ENCODE data around the gene LDB2. TPM values are rescaled to one million over a fixed set of nuclear protein-coding genes. Genes with fewer than 3 reads are reported as not detected.

LDB2 gene
- total and polyA plus RNA-seq, 2 of the 8 experiments (the other 6 are each of a cell fraction or from before 2014, with no cell fraction given): 57.0 to 140 TPM

GRCh38 chr4:16596267-16596666 lies 302.2 kb downstream of the LDB2 start:
- Histone ChIP-seq H2BK120ac (replicated peaks; ENCODE audit: low read depth, low read length) (no peak overlapping the region), H3K9ac (replicated peaks in 1 of 4; ENCODE audit: extremely low read depth in 1 of 4, low read depth in 3 of 4, low read length in 3 of 4) (no peak overlapping the region), H4K91ac (replicated peaks; ENCODE audit: insufficient read length, low read length) (no peak overlapping the region), H3K23me2 (ENCODE audit: low read depth, low read length) (no peaks in the 10 kb centered on the region), H2AK5ac (ENCODE audit: low read depth, low read length) (no peak overlapping the region), H3K36me3 (ENCODE audit: control insufficient read depth in 2 of 4, insufficient read depth in 4 of 4, low read length in 3 of 4) (no peaks in the 10 kb centered on the region), H3K4ac (replicated peaks; ENCODE audit: insufficient read length, low read depth, low read length) (no peak overlapping the region), H2BK12ac (ENCODE audit: low read depth, low read length) (no peak overlapping the region), H3K23ac (ENCODE audit: insufficient read length) (no peak overlapping the region), H3K4me3 (ENCODE audit: extremely low read depth in 1 of 4, insufficient read depth in 2 of 4, low read depth in 3 of 4, low read length in 4 of 4) (no peak overlapping the region), H3K4me1 (replicated peaks in 1 of 4; ENCODE audit: control insufficient read depth in 3 of 4, insufficient read depth in 4 of 4, low read length in 3 of 4) (peaks cover 0 to 7% (median 2%) of the 10 kb centered on the region in 4 experiments; a peak in 3 of 7 replicates), H3K9me3 (ENCODE audit: insufficient read depth in 2 of 2, low read depth in 1 of 2, low read length in 1 of 2) (no peaks in the 10 kb centered on the region), H3K14ac (ENCODE audit: insufficient read length) (no peak overlapping the region), H3K27me3 (replicated peaks in 1 of 4; ENCODE audit: control insufficient read depth in 3 of 4, extremely low read depth in 1 of 4, insufficient read depth in 3 of 4, low read length in 3 of 4) (no peaks in the 10 kb centered on the region), H3K79me1 (ENCODE audit: low read depth, low read length) (peaks cover 2% of the 10 kb centered on the region; the same call in 1 of the 2 replicates), H2BK5ac (ENCODE audit: low read depth, low read length) (no peak overlapping the region), H3K18ac (ENCODE audit: extremely low read depth, low read length) (no peak overlapping the region), H2BK15ac (ENCODE audit: low read length) (no peak overlapping the region), H4K20me1 (replicated peaks in 1 of 2; ENCODE audit: control insufficient read depth in 1 of 2, insufficient read depth in 2 of 2, low read length in 2 of 2) (no peaks in the 10 kb centered on the region), H3K56ac (replicated peaks; ENCODE audit: insufficient read length, low read depth, low read length) (no peak overlapping the region), H2BK20ac (ENCODE audit: low read length) (no peak overlapping the region), H3K4me2 (ENCODE audit: insufficient read depth in 1 of 2, low read depth in 2 of 2, low read length in 2 of 2) (no peak overlapping the region), H2AFZ (ENCODE audit: low read length) (no peak overlapping the region), H4K8ac (ENCODE audit: extremely low read depth, insufficient read depth, low read length) (no peak overlapping the region), H3K79me2 (ENCODE audit: control insufficient read depth in 1 of 2, insufficient read depth in 2 of 2, low read length in 2 of 2) (no peaks in the 10 kb centered on the region), H4K5ac (ENCODE audit: insufficient read length, low read depth, low read length) (no peak overlapping the region), H3K27ac (ENCODE audit: low read depth, low read length) (no peak overlapping the region)
- ChIA-PET POLR2A (ENCODE audit: partially characterized antibody) (no interaction called here), CTCF (ENCODE audit: partially characterized antibody) (interaction anchor here (1.8 to 3.3 kb wide), 2 partner anchors 13 to 91 kb away, joined by 5 to 18 read pairs; no protein-coding TSS in a partner anchor)
- no peak for FAIRE-seq
- TF ChIP-seq CHD2 (IDR thresholded peaks at IDR 0.05; ENCODE audit: low read length) (no peak), SP1 (IDR thresholded peaks at IDR 0.05; ENCODE audit: low read depth, low read length) (no peak), KDM4A (IDR thresholded peaks at IDR 0.05; ENCODE audit: low read depth, low read length, severe bottlenecking) (no peak), SP2 (IDR thresholded peaks at IDR 0.05; ENCODE audit: low read length) (no peak), GABPA (IDR thresholded peaks at IDR 0.05; ENCODE audit: borderline replicate concordance, insufficient read depth, low read length) (no peak)
- DNase-seq (ENCODE audit: low read depth in 1 of 2, low spot score in 2 of 2): no peak
- WGBS, 2 experiments (ENCODE audit: extremely low coverage in 1 of 2, insufficient coverage in 1 of 2, insufficient read length in 1 of 2, insufficient replicate concordance in 2 of 2, low coverage in 1 of 2, low lambda C conversion rate in 2 of 2, missing lambda C conversion rate in 1 of 2): 89% methylated on average over 2 of the region's 2 CpGs; no CpG with 5 or more reads in 1 of the 2 experiments

Measured in H1 (cell line).